ENCODE measurements around the gene SH3RF1. TPM values are rescaled to one million over a fixed set of nuclear protein-coding genes. Genes with fewer than 3 reads are reported as not detected.
A peak's percentile ranks its signal among the peaks of the same experiment; 100 is the strongest.

SH3RF1 gene
- total RNA-seq, 2 donors from 2014 or later, result 42.9 to 57.5 TPM

DNA sequence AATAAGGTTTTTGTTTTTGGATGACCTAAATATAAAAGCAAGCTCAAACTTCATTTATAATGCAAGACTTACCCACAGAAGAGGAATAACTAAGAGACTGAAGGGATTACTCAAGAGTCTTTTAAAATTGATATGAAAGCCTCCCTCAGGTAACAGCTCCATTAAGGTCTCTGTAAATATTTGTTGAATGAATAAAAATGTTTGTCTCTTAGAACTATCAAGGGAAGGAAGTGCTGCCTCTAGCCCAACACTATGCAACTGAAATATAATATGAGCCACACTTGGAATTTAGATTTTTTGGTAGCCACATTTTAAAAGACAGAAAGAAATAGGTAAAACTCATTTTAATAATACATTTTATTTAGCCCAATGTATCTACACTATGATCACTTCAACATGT, 127.8 kb downstream of the SH3RF1 start:
- Histone ChIP-seq H3K27me3 (replicated peaks; ENCODE audit: insufficient read depth) (no peaks in the 10 kb centered on the region), H3K9me3 (no peaks in the 10 kb centered on the region), H3K4me3 (no peak overlapping the region), H3K27ac (no peak overlapping the region), H3K36me3 (no peaks in the 10 kb centered on the region), H3K4me1 (replicated peaks) (no peaks in the 10 kb centered on the region)
- DNase-seq (ENCODE audit: low spot score), result no peak
- TF ChIP-seq POLR2AphosphoS5 (IDR thresholded peaks at IDR 0.05), result no peak
- TF ChIP-seq, protein P1, sequence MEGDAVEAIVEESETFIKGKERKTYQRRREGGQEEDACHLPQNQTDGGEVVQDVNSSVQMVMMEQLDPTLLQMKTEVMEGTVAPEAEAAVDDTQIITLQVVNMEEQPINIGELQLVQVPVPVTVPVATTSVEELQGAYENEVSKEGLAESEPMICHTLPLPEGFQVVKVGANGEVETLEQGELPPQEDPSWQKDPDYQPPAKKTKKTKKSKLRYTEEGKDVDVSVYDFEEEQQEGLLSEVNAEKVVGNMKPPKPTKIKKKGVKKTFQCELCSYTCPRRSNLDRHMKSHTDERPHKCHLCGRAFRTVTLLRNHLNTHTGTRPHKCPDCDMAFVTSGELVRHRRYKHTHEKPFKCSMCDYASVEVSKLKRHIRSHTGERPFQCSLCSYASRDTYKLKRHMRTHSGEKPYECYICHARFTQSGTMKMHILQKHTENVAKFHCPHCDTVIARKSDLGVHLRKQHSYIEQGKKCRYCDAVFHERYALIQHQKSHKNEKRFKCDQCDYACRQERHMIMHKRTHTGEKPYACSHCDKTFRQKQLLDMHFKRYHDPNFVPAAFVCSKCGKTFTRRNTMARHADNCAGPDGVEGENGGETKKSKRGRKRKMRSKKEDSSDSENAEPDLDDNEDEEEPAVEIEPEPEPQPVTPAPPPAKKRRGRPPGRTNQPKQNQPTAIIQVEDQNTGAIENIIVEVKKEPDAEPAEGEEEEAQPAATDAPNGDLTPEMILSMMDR (IDR thresholded peaks at IDR 0.05), result no peak
- TF ChIP-seq POLR2A (IDR thresholded peaks at IDR 0.05), result no peak
- intact Hi-C loops (cut with DNase I), result no loop called here

- H3K27ac ChIP-seq, result no peak overlapping the region
- intact Hi-C loops (cut with DNase I), result no loop called here
Observed at GRCh38 chr4:169142391-169142790, 128.4 kb downstream of the SH3RF1 start.

DNA sequence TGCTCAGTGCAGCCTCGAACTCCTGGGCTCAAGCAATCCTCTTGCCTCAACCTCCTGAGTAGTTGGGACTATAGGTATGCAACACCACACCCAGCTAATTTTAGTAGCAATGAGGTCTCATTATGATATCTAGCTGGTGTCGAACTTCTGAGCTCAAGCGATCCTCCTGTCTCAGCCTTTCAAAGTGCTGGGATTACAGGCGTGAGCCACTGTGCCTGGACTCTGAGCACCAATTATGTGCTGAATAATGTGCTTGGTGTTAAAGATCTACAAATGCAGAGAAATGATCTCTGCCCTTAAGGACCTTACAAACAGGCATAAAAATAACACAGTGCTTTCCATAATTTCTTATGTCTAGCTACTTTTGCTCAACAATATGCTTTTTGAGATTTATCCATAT, 131.7 kb downstream of the SH3RF1 start:
- no peak for DNase-seq (ENCODE audit: low spot score)
- TF ChIP-seq, protein P1 (IDR thresholded peaks at IDR 0.05), result no peak
- TF ChIP-seq POLR2AphosphoS5 (IDR thresholded peaks at IDR 0.05) (no peak), POLR2A (IDR thresholded peaks at IDR 0.05) (no peak)
- Histone ChIP-seq H3K27me3 (replicated peaks; ENCODE audit: insufficient read depth) (no peaks in the 10 kb centered on the region), H3K9me3 (no peaks in the 10 kb centered on the region), H3K27ac (no peak overlapping the region), H3K4me1 (replicated peaks) (peaks cover 2% of the 10 kb centered on the region), H3K4me3 (no peak overlapping the region), H3K36me3 (no peaks in the 10 kb centered on the region)
- WGBS, result 90% methylated on average over 4 of the region's 4 CpGs
- intact Hi-C loops (cut with DNase I), result no loop called here

More at GRCh38 chr4:169142391-169142790, 128.4 kb downstream of the SH3RF1 start:
- no peaks in the 10 kb centered on the region for H3K4me1 ChIP-seq (replicated peaks)
- H3K4me3 ChIP-seq, result no peak overlapping the region
- WGBS, result 88% methylated on average over 2 of the region's 2 CpGs
- no peaks in the 10 kb centered on the region for H3K36me3 ChIP-seq
- DNase-seq (ENCODE audit: low spot score), result no peak
- no peak for TF ChIP-seq POLR2AphosphoS5 (IDR thresholded peaks at IDR 0.05)
- no peak for TF ChIP-seq POLR2A (IDR thresholded peaks at IDR 0.05)
- TF ChIP-seq, protein P1 (IDR thresholded peaks at IDR 0.05), result no peak
- no peaks in the 10 kb centered on the region for H3K27me3 ChIP-seq (replicated peaks; ENCODE audit: insufficient read depth)
- no peaks in the 10 kb centered on the region for H3K9me3 ChIP-seq

DNA sequence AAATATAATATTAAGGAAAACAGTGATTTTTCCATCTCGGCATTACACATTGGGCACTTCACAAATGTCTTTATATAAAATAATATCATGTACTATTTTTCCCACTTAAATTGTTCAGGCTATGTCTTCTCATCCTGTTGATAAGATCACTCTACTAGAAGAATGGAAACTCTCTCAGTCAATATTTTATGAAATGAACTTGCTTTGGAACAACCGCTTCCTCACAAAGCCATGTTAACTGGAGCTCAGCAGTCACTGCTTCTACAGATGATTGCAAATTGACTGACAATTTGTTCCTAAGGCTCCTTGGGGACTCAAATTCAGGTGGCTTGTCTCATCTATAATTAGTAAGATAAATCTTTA, 133.2 kb downstream of the SH3RF1 start:
- Histone ChIP-seq H3K4me1 (replicated peaks) (peaks cover 2% of the 10 kb centered on the region), H3K36me3 (no peaks in the 10 kb centered on the region), H3K4me3 (no peak overlapping the region), H3K27me3 (replicated peaks; ENCODE audit: insufficient read depth) (no peaks in the 10 kb centered on the region), H3K9me3 (no peaks in the 10 kb centered on the region), H3K27ac (no peak overlapping the region)
- intact Hi-C loops (cut with DNase I), result no loop called here
- 84% methylated on average over 2 of the region's 2 CpGs for WGBS
- TF ChIP-seq POLR2AphosphoS5 (IDR thresholded peaks at IDR 0.05), result no peak
- TF ChIP-seq POLR2A (IDR thresholded peaks at IDR 0.05), result no peak
- TF ChIP-seq, protein P1 (IDR thresholded peaks at IDR 0.05), result no peak
- no peak for DNase-seq (ENCODE audit: low spot score)

DNA sequence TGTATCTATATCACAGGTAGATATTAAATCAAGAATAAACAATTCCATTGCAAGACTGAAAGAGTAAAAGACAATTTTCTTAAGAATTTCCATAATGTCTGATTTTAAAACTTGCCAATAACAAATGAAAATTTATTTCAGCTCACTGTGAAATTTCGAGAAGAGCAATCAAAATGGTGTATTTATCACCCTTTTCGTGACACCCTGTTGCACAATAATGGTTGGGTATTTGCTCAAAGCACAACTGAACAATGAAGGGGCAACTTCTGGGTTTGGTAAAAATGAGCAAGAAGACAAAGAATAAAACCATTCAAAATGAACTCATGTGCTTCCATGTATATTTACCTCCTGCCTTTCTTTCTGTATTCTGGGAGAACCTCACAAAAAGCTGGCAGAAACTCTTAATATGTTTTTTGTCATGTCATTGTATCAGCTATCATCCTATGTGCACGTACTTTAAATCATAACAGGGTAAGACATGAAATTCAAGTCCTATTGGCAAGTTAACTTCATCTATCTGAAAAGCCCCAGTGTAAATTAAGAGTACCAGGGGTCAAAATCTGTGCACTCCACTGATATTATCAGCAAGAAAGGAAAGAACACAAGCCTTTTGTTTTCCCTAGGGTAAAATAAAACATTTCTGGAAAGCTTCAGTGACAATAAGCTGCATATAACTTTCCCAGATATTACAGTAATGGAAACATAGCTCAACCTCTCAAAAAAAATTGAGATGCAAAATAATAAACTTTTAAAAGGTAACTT, 133.8 kb downstream of the SH3RF1 start:
- intact Hi-C loops (cut with DNase I), result no loop called here
- H3K4me1 ChIP-seq (replicated peaks), result peaks cover 2% of the 10 kb centered on the region
- no peaks in the 10 kb centered on the region for H3K36me3 ChIP-seq
- TF ChIP-seq, protein P1 (IDR thresholded peaks at IDR 0.05), result no peak
- TF ChIP-seq POLR2AphosphoS5 (IDR thresholded peaks at IDR 0.05), result no peak
- TF ChIP-seq POLR2A (IDR thresholded peaks at IDR 0.05), result no peak
- DNase-seq (ENCODE audit: low spot score), result no peak
- H3K4me3 ChIP-seq, result no peak overlapping the region
- H3K9me3 ChIP-seq, result no peaks in the 10 kb centered on the region
- H3K27me3 ChIP-seq (replicated peaks; ENCODE audit: insufficient read depth), result no peaks in the 10 kb centered on the region
- H3K27ac ChIP-seq, result peak overlapping the region in 1 of 2 donors; percentile 6
- WGBS, result 58% methylated on average over 3 of the region's 3 CpGs

All from prostate gland (tissue), 2 donors.